Bronchial epithelial cell (primary cell): ENCODE results near the gene RNPEPL1. TPM values are rescaled to one million over a fixed set of nuclear protein-coding genes. Genes with fewer than 3 reads are reported as not detected.
A peak's percentile ranks its signal among the peaks of the same experiment; 100 is the strongest.
"Not testable (repeated sequence)": the region's sequence is repeated elsewhere in the genome, so short reads cannot be mapped to it uniquely, and the experiment has no call there.

Source experiments
- DNase-seq: peaks from one replicate; pipeline ENCODE4 v3.0.0-alpha.2; 2010; ENCODE audit warnings: low read depth
- FAIRE-seq: peaks from 2 replicates; lab custom pipeline; 2011; peaks lifted over from hg19 to GRCh38; lab: Jason Lieb, UNC
- H3K27me3 ChIP-seq: 2 replicates; pipeline ENCODE4 v1.5.1; 2011; ENCODE audit warnings: low read length; ENCODE audit not compliant: control insufficient read depth, insufficient read depth
- H3K36me3 ChIP-seq: 2 replicates; pipeline ENCODE4 v1.5.1; 2011; ENCODE audit warnings: low read length; ENCODE audit not compliant: control insufficient read depth, insufficient read depth
- H3K4me3 ChIP-seq: 2 replicates; pipeline ENCODE4 v1.5.1; 2011; ENCODE audit warnings: mild to moderate bottlenecking, low read depth, low read length, control low read depth
- total RNA-seq: library from RNA; depleted of rRNA; stranded (reverse); fragments of >200 nt; gene quantifications from 2 replicates; pipeline ENCODE4 v1.2.1, GENCODE V29; 2014
- TF ChIP-seq, protein P1 (sequence below): IDR thresholded peaks from 2 replicates; pipeline ENCODE4 v1.5.1; 2011; ENCODE audit warnings: mild to moderate bottlenecking, moderate library complexity, low read length, control low read depth, inconsistent platforms; ENCODE audit not compliant: insufficient read depth, severe bottlenecking

Gene RNPEPL1
- total RNA-seq, 1 donor from 2014 or later, result 10.8 TPM

DNA sequence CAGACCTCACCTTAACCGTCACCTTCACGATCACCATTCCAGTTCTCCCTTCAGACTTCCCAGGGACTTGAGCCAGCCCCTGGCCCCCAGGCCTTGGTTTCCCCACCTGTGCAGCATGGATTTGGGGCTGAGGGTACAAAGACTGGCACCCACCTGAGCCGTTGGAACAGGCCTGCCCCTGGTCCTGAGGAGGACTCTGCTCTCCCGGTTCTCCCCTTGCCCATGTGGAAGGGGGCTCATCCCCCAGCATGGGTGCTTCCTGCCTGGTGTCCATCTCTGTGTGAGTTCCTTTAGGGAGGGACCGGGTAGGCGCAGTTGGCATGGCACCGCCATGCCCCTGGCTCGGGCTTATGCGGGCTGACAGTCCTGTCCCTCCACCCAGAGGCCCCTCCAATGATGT lies 46.1 kb downstream of the RNPEPL1 start:
- H3K4me3 ChIP-seq, result no peak overlapping the region
- no peaks in the 10 kb centered on the region for H3K27me3 ChIP-seq
- no peak for FAIRE-seq
- TF ChIP-seq, protein P1, sequence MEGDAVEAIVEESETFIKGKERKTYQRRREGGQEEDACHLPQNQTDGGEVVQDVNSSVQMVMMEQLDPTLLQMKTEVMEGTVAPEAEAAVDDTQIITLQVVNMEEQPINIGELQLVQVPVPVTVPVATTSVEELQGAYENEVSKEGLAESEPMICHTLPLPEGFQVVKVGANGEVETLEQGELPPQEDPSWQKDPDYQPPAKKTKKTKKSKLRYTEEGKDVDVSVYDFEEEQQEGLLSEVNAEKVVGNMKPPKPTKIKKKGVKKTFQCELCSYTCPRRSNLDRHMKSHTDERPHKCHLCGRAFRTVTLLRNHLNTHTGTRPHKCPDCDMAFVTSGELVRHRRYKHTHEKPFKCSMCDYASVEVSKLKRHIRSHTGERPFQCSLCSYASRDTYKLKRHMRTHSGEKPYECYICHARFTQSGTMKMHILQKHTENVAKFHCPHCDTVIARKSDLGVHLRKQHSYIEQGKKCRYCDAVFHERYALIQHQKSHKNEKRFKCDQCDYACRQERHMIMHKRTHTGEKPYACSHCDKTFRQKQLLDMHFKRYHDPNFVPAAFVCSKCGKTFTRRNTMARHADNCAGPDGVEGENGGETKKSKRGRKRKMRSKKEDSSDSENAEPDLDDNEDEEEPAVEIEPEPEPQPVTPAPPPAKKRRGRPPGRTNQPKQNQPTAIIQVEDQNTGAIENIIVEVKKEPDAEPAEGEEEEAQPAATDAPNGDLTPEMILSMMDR, result no peak
- no peak for DNase-seq
- no peaks in the 10 kb centered on the region for H3K36me3 ChIP-seq

DNA sequence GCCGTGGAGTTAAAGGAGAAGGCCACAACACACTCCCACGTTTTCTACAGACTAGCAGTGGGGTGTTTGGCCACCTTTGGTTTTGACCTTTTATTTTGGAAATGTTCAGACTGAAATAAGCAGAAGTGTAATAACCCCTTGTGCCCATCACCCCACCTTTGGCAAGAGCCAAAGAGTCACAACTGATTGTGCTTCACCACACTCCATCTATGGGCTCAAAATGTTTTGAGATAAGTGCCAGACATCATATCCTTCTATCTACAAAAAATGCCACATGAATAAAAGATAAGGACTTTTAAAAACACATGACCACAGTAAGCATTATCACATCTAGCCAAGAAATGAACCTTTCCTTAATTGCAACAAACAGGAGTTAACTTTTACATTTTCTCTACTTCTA lies 47.1 kb downstream of the RNPEPL1 start:
- no peak for DNase-seq
- FAIRE-seq, result no peak
- Histone ChIP-seq H3K4me3 (no peak overlapping the region), H3K36me3 (no peaks in the 10 kb centered on the region), H3K27me3 (no peaks in the 10 kb centered on the region)
- TF ChIP-seq, protein P1, result no peak

DNA sequence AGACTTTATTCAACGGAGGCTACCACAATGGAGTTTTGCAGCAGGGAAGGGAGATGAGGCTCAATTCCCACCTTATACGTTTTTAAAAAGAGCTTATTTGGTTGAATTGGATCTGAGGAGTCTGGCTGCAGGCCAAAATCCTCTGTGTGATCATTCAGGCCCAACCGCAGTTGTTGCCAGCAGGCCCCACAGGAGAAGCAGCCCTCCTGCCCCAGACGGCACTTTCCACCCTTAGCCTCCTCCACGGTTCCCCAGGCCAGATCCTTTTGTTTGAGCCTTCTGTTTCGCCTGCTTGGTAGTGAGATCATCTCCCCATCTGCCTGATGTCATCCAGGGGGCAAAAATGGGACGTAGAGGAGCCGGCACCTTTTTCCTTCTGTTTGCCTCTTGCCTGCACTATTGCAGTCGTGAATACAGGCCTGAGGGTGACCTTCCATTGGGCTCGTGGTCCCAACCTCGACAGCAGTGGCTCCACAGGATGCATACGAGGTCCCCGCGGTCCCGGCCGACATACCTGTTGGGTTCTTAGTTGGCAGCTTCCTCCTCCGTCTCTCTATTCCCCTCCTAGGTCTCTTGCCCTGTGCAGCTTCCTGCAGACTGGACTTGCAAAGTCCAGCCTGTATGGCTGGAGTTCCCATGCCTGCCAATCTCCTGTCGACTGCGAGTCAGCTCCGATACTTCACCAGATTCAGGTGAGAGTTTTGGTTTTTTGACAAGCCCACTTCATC lies 47.7 kb downstream of the RNPEPL1 start:
- no peak for FAIRE-seq
- H3K4me3 ChIP-seq, result no peak overlapping the region
- no peaks in the 10 kb centered on the region for H3K27me3 ChIP-seq
- DNase-seq, result no peak
- H3K36me3 ChIP-seq, result no peaks in the 10 kb centered on the region
- TF ChIP-seq, protein P1, result no peak

DNA sequence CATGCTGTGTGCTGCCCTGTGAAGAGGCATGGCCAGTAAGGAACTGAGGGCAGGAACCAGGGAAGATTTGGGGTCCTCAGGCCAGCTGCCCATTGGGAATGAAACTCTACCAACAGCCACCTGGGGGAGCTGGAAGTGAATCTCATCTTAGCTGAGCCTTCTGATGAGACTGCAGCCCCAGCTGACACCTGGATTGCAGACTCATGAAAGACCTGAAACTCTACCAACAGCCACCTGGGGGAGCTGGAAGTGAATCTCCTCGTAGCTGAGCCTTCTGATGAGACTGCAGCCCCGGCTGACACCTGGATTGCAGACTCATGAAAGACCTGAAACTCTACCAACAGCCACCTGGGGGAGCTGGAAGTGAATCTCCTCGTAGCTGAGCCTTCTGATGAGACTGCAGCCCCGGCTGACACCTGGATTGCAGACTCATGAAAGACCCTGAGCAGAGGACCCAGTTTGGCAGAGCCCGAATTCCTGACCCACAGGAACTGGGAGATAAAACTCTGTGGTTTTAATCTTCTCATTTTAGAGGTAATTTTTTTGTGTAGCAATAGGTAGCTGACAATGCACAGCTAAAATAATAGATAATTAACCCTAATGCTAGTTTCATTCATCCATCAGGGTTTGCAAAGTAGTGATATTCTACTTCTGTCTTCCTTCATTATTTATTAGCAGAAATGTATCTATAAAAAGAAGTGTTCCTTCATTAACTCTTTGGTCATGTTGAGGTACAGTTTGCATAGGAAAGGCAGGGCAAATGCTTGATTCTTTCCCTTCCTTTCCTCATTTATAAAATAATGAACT lies 48.8 kb downstream of the RNPEPL1 start:
- not testable (repeated sequence) for FAIRE-seq, H3K4me3 ChIP-seq, DNase-seq, H3K27me3 ChIP-seq, H3K36me3 ChIP-seq

DNA sequence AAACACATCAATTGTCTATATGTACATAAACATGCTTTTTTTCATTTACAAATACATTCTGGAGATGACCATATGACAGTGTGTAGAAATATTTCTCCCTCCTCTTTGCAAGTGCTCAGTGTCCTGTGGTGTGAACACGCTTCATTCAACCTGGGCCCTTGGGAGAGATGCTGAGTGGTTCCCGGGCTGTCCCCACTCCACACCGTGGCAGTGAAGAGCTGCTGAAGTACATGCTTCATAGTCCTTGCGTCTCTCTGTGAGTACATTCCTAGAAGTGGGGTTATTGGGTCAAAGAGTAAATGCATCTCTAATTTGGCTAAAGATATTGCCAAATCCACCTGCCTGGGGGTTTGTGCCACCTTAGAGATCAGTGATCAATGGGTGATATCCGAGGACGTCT lies 50.5 kb downstream of the RNPEPL1 start:
- no peak for FAIRE-seq
- Histone ChIP-seq H3K36me3 (no peaks in the 10 kb centered on the region), H3K4me3 (no peak overlapping the region), H3K27me3 (no peaks in the 10 kb centered on the region)
- DNase-seq, result no peak
- TF ChIP-seq, protein P1, result no peak

DNA sequence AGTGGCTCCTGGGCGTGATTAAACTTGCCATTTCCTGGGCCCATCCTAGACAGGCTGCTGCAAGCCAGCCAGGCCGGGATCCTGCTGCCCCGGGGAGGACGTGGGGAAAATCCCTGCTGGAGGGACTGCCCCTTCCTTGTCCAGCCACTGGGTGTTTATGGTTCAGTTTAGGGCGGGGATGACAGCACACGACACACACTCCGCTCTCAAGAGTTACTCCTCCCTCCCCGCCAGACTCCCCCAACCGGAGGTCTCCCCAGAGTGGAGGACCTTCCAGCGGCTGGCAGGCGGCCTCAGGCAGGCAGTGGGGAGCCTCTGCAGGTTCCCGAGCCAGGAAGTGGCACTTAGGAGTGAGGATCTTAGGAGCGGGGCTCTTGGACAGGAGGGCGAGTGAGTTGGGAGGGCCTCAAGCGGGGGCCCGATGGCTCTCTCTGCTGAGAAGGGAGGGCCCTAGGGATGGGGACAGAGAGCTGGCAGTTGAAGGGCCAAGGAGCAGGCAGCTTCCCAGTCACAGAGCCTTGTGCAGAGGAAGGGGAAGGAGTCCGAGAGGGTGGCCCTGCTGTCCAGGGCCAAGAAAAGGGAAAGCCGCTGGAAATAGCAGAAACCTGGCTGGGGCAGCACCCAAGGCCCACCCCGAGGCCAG lies 51.3 kb downstream of the RNPEPL1 start:
- Histone ChIP-seq H3K4me3 (no peak overlapping the region), H3K36me3 (no peaks in the 10 kb centered on the region), H3K27me3 (no peaks in the 10 kb centered on the region)
- no peak for FAIRE-seq
- TF ChIP-seq, protein P1, result no peak
- peak; percentile 31 for DNase-seq
